Measurements from ENCODE around the gene PTPRT. TPM values are rescaled to one million over a fixed set of nuclear protein-coding genes. Genes with fewer than 3 reads are reported as not detected.

The PTPRT gene
- total and polyA plus RNA-seq, 9 donors: under 0.01 to 3.2 (median 0.22) TPM; not detected in 1

GRCh38 chr20:42272516-42272915 is 917.2 kb downstream of the PTPRT start:
- DNase-seq: no peak
- H3K9me3 ChIP-seq: no peaks in the 10 kb centered on the region
- H3K27me3 ChIP-seq: no peaks in the 10 kb centered on the region
- no peaks in the 10 kb centered on the region for H3K36me3 ChIP-seq
- intact Hi-C loops (cut with DNase I): no loop called here
- no peaks in the 10 kb centered on the region for H3K4me1 ChIP-seq (ENCODE audit: insufficient read depth)
- no peak for TF ChIP-seq EP300 (IDR thresholded peaks at IDR 0.05)
- TF ChIP-seq CTCF (IDR thresholded peaks at IDR 0.05): no peak
- no peak for TF ChIP-seq POLR2A (IDR thresholded peaks at IDR 0.05)
- 93 to 94% (median 94%) methylated on average over 6 of the region's 6 CpGs for WGBS, 3 donors
- no peak overlapping the region for H3K4me3 ChIP-seq
- H3K27ac ChIP-seq: no peak overlapping the region

- no peak for TF ChIP-seq CTCF (IDR thresholded peaks at IDR 0.05)
- TF ChIP-seq EP300 (IDR thresholded peaks at IDR 0.05): no peak
- no peak for TF ChIP-seq POLR2A (IDR thresholded peaks at IDR 0.05)
Observed at GRCh38 chr20:42270539-42270938, 919.2 kb downstream of the PTPRT start.

GRCh38 chr20:42267793-42268384 is 921.8 kb downstream of the PTPRT start:
- no peak overlapping the region for H3K4me3 ChIP-seq
- no peak for DNase-seq
- H3K27ac ChIP-seq: no peak overlapping the region
- 55 to 68% (median 58%) methylated on average over 4 of the region's 4 CpGs for WGBS, 3 donors
- no peaks in the 10 kb centered on the region for H3K4me1 ChIP-seq (ENCODE audit: insufficient read depth)
- no peaks in the 10 kb centered on the region for H3K36me3 ChIP-seq
- intact Hi-C loops (cut with DNase I): no loop called here
- TF ChIP-seq EP300 (IDR thresholded peaks at IDR 0.05) (no peak), CTCF (IDR thresholded peaks at IDR 0.05) (no peak), POLR2A (IDR thresholded peaks at IDR 0.05) (no peak)
- H3K27me3 ChIP-seq: no peaks in the 10 kb centered on the region
- H3K9me3 ChIP-seq: no peaks in the 10 kb centered on the region

More at GRCh38 chr20:42270539-42270938, 919.2 kb downstream of the PTPRT start:
- 66 to 72% (median 68%) methylated on average over 2 of the region's 2 CpGs for WGBS, 3 donors
- intact Hi-C loops (cut with DNase I): no loop called here
- Histone ChIP-seq H3K36me3 (no peaks in the 10 kb centered on the region), H3K4me1 (ENCODE audit: insufficient read depth) (no peaks in the 10 kb centered on the region), H3K27ac (no peak overlapping the region), H3K27me3 (no peaks in the 10 kb centered on the region), H3K4me3 (no peak overlapping the region), H3K9me3 (no peaks in the 10 kb centered on the region)
- DNase-seq: no peak

- WGBS, 3 donors: 71 to 77% (median 73%) methylated on average over 6 of the region's 6 CpGs
- H3K4me1 ChIP-seq (ENCODE audit: insufficient read depth): no peaks in the 10 kb centered on the region
- no peaks in the 10 kb centered on the region for H3K36me3 ChIP-seq
- H3K27ac ChIP-seq: no peak overlapping the region
- no peaks in the 10 kb centered on the region for H3K9me3 ChIP-seq
- no peak overlapping the region for H3K4me3 ChIP-seq
- intact Hi-C loops (cut with DNase I): no loop called here
- TF ChIP-seq EP300 (IDR thresholded peaks at IDR 0.05): no peak
- TF ChIP-seq CTCF (IDR thresholded peaks at IDR 0.05): no peak
- TF ChIP-seq POLR2A (IDR thresholded peaks at IDR 0.05): no peak
- no peak for DNase-seq
- H3K27me3 ChIP-seq: no peaks in the 10 kb centered on the region
Observed at GRCh38 chr20:42261766-42262270, 927.9 kb downstream of the PTPRT start.

Data from ovary (tissue), 9 donors.